ENCODE data around the gene HINFP.
A peak's percentile ranks its signal among the peaks of the same experiment; 100 is the strongest.
"Not testable (repeated sequence)": the region's sequence is repeated elsewhere in the genome, so short reads cannot be mapped to it uniquely, and the experiment has no call there.

Gene HINFP

GRCh38 chr11:119100246-119100970 is 21.0 kb upstream of the HINFP start:
- no peak for DNase-seq

GRCh38 chr11:119100994-119101758 is 20.2 kb upstream of the HINFP start:
- DNase-seq, result no peak

GRCh38 chr11:119101759-119102423 is 19.5 kb upstream of the HINFP start, which contains the start of gene DPAGT1:
TSS of gene DPAGT1 (minus strand) at chr11:119101853. CDS start at chr11:119101655, 198 bp downstream.
- DNase-seq, result peak; percentile 81

- not testable (repeated sequence) for DNase-seq
Measured at GRCh38 chr11:119103161-119103664, 18.2 kb upstream of the HINFP start.

GRCh38 chr11:119103793-119104192 is 17.6 kb upstream of the HINFP start:
- DNase-seq, result no peak

- peak; percentile 89 for DNase-seq
Measured at GRCh38 chr11:119106564-119107537, 14.5 kb upstream of the HINFP start, which contains the start of gene C2CD2L. TSS of gene C2CD2L (plus strand) at chr11:119107344. CDS start at chr11:119107742, 398 bp downstream.

- no peak for DNase-seq
Measured at GRCh38 chr11:119107538-119108145, 13.7 kb upstream of the HINFP start.

GRCh38 chr11:119108146-119108856 is 13.1 kb upstream of the HINFP start:
- DNase-seq, result no peak

GRCh38 chr11:119108857-119109221 is 12.5 kb upstream of the HINFP start:
- no peak for DNase-seq

GRCh38 chr11:119109843-119110242 is 11.5 kb upstream of the HINFP start:
- DNase-seq, result no peak

- DNase-seq, result no peak
Measured at GRCh38 chr11:119110439-119110838, 10.9 kb upstream of the HINFP start.

- DNase-seq, result no peak
Measured at GRCh38 chr11:119111361-119111925, 9.9 kb upstream of the HINFP start.

- DNase-seq, result no peak
Measured at GRCh38 chr11:119112314-119113020, 8.9 kb upstream of the HINFP start.

GRCh38 chr11:119113716-119114115 is 7.7 kb upstream of the HINFP start:
- no peak for DNase-seq

- DNase-seq, result no peak
Measured at GRCh38 chr11:119114351-119114750, 7.0 kb upstream of the HINFP start.

- DNase-seq, result peak; percentile 33
Measured at GRCh38 chr11:119115484-119116234, 5.7 kb upstream of the HINFP start.

- no peak for DNase-seq
Measured at GRCh38 chr11:119116235-119116594, 5.2 kb upstream of the HINFP start.

GRCh38 chr11:119116601-119117000 is 4.8 kb upstream of the HINFP start:
- DNase-seq, result no peak

- DNase-seq, result no peak
Measured at GRCh38 chr11:119117004-119117706, 4.2 kb upstream of the HINFP start.

Measured in stimulated activated CD4-positive, alpha-beta T cell treated with anti-CD3 and anti-CD28 coated beads, Interleukin-4, amount 100 ng/mL, for 1 hour (primary cell).